Right lobe of liver (tissue), 4 donors: ENCODE results near the gene PLS3.

Experiments
- CTCF ChIP-seq, 4 donors: fragments of 200-600 bp in 3 of 4; fragments of 450-650 bp in 1 of 4; IDR thresholded peaks; one replicate each; pipeline versions ENCODE4 v1.5.1 to v1.8.0; 2016 to 2022; ENCODE audit warnings: antibody characterized with exemption in 4 of 4, mild to moderate bottlenecking in 2 of 4
- POLR2A ChIP-seq: fragments of 450-650 bp; IDR thresholded peaks from one replicate; pipeline ENCODE4 v1.6.1; 2017; ENCODE audit warnings: antibody characterized with exemption, mild to moderate bottlenecking
- donor health status: DM: no; HTN: no; CAD: no.
- donor health status: DM: no; HTN: no; CAD: no.
- donor health status: DM: no; HTN: yes; CAD: no.

GRCh38 chrX:115525486-115525885 is 35.5 kb upstream of the PLS3 start:
- no peak for TF ChIP-seq CTCF (IDR thresholded peaks at IDR 0.05)
- TF ChIP-seq POLR2A, result no peak
